Hepatocyte (in vitro differentiated cells): Measurements from ENCODE around the gene EIF4EBP3.

Experiments used
- CTCF ChIP-seq: fragments of 200-600 bp; sonication (generic); IDR thresholded peaks from 2 replicates; pipeline ENCODE4 v1.5.1; 2016; ENCODE audit warnings: antibody characterized with exemption, mild to moderate bottlenecking; ENCODE audit not compliant: poor library complexity
- EZH2 ChIP-seq: fragments of 200-600 bp; sonication (generic); IDR thresholded peaks from 2 replicates; pipeline ENCODE4 v1.6.1; 2016; ENCODE audit warnings: antibody characterized with exemption, mild to moderate bottlenecking, borderline replicate concordance
- EZH2phosphoT487 ChIP-seq: fragments of 200-600 bp; sonication (generic); IDR thresholded peaks from one replicate; pipeline ENCODE4 v1.6.1; 2018; ENCODE audit warnings: antibody characterized with exemption, mild to moderate bottlenecking, low read depth, moderate library complexity; ENCODE audit not compliant: unreplicated experiment, severe bottlenecking

DNA sequence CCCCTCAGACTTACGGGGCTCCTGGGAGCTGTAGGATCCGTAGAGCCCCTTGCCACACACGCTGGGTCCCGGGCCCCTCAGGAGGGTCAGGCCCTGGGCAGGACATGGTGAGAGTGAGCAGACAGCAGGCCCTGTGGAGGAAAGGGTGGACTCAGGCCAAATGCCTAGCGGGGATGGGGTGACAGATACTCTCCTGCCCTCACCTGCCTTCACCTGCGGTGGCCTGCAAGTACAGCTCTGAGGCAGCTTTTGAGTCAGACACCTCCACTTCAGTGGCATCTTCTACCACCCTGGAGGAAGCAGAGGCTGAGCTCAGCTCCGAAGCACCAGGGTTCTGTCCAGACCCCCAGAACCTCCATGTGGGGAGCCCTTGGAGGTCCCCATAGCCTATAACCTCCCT, 43.4 kb downstream of the EIF4EBP3 start:
- TF ChIP-seq CTCF: no peak
- TF ChIP-seq EZH2: no peak
- TF ChIP-seq EZH2phosphoT487: no peak
